Neural cell (in vitro differentiated cells): ENCODE results near the gene MSI2. TPM values are rescaled to one million over a fixed set of nuclear protein-coding genes. Genes with fewer than 3 reads are reported as not detected.

Experiments
- H2AFZ ChIP-seq: fragments of 200-600, 300-800 bp; sonication (generic), shearing (Covaris generic); 2 replicates; pipeline ENCODE4 v1.6.0; 2014; ENCODE audit warnings: low read depth, mild to moderate bottlenecking, antibody characterized with exemption, low read length, moderate library complexity
- H3F3A ChIP-seq: fragments of 200-600 bp; shearing (Covaris generic); 2 replicates; pipeline ENCODE4 v1.6.1; 2016; ENCODE audit warnings: mild to moderate bottlenecking, moderate library complexity, mixed read lengths, antibody characterized with exemption, low read length; ENCODE audit not compliant: insufficient read depth, poor library complexity, severe bottlenecking
- H3K27ac ChIP-seq: fragments of 200-600, 300-800 bp; sonication (generic), shearing (Covaris generic); 2 replicates; pipeline ENCODE4 v1.5.1; 2014; ENCODE audit warnings: mild to moderate bottlenecking, low read length, moderate library complexity
- H3K27me3 ChIP-seq: fragments of 300-800, 200-600 bp; sonication (generic), shearing (Covaris generic); 2 replicates; pipeline ENCODE4 v1.6.0; 2014; ENCODE audit warnings: mild to moderate bottlenecking, low read depth, low read length, moderate library complexity; ENCODE audit not compliant: insufficient read depth
- H3K36me3 ChIP-seq: fragments of 300-800, 200-600 bp; sonication (generic), shearing (Covaris generic); 2 replicates; pipeline ENCODE4 v1.5.1; 2014; ENCODE audit warnings: mild to moderate bottlenecking, antibody characterized with exemption, low read length, moderate library complexity; ENCODE audit not compliant: insufficient read depth
- H3K4me2 ChIP-seq: fragments of 300-800, 200-600 bp; sonication (generic), shearing (Covaris generic); 2 replicates; pipeline ENCODE4 v1.6.0; 2014; ENCODE audit warnings: mild to moderate bottlenecking, low read length
- H3K4me3 ChIP-seq: fragments of 300-800, 200-600 bp; sonication (generic), shearing (Covaris generic); 2 replicates; pipeline ENCODE4 v1.5.1; 2014; ENCODE audit warnings: mild to moderate bottlenecking, low read length, moderate library complexity
- H3K79me2 ChIP-seq: fragments of 200-600 bp; shearing (Covaris generic); replicated peaks from 2 replicates; pipeline ENCODE4 v1.6.0; 2014; ENCODE audit warnings: mild to moderate bottlenecking, low read length, moderate library complexity; ENCODE audit not compliant: insufficient read depth
- H3K9ac ChIP-seq: fragments of 300-800, 200-600 bp; sonication (generic), shearing (Covaris generic); 2 replicates; pipeline ENCODE4 v1.6.1; 2016; ENCODE audit warnings: mild to moderate bottlenecking, low read length, mixed read lengths
- H3K9me2 ChIP-seq: fragments of 200-600 bp; shearing (Covaris generic); 2 replicates; pipeline ENCODE4 v1.6.1; 2016; ENCODE audit warnings: mild to moderate bottlenecking, low read length, mixed read lengths; ENCODE audit not compliant: insufficient read depth
- H3K9me3 ChIP-seq: fragments of 200-600, 300-800 bp; sonication (generic), shearing (Covaris generic); 2 replicates; pipeline ENCODE4 v1.6.1; 2016; ENCODE audit warnings: mild to moderate bottlenecking, mixed run types, low read length, moderate library complexity, mixed read lengths
- H4K20me1 ChIP-seq: fragments of 200-600 bp; shearing (Covaris generic); 2 replicates; pipeline ENCODE4 v1.6.1; 2016; ENCODE audit warnings: mild to moderate bottlenecking, mixed run types; ENCODE audit not compliant: insufficient read depth
- EP300 ChIP-seq: fragments of 450-650 bp; conservative IDR thresholded peaks from 2 replicates; pipeline ENCODE4 v1.6.1; 2014; ENCODE audit warnings: antibody characterized with exemption, mild to moderate bottlenecking, moderate library complexity; ENCODE audit not compliant: poor library complexity, severe bottlenecking
- EZH2 ChIP-seq: fragments of 200-600, 300-800 bp; shearing (Covaris generic), sonication (generic); IDR thresholded peaks from 2 replicates; pipeline ENCODE4 v1.6.1; 2014; ENCODE audit warnings: antibody characterized with exemption, low read length, borderline replicate concordance, mild to moderate bottlenecking; ENCODE audit not compliant: insufficient read depth, poor library complexity, severe bottlenecking
- MXI1 ChIP-seq: fragments of 450-650 bp; conservative IDR thresholded peaks from 2 replicates; pipeline ENCODE4 v1.6.1; 2014; ENCODE audit warnings: antibody characterized with exemption, mild to moderate bottlenecking; ENCODE audit not compliant: poor library complexity, severe bottlenecking
- POLR2AphosphoS5 ChIP-seq: IDR thresholded peaks from 2 replicates; pipeline ENCODE4 v1.6.1; 2012
- RAD21 ChIP-seq: fragments of 450-650 bp; conservative IDR thresholded peaks from 2 replicates; pipeline ENCODE4 v1.6.1; 2014; ENCODE audit warnings: antibody characterized with exemption, mild to moderate bottlenecking, moderate library complexity
- SMC3 ChIP-seq: fragments of 450-650 bp; conservative IDR thresholded peaks from 2 replicates; pipeline ENCODE4 v1.6.1; 2014; ENCODE audit warnings: antibody characterized with exemption, mild to moderate bottlenecking, moderate library complexity; ENCODE audit not compliant: poor library complexity
- TAF1 ChIP-seq: IDR thresholded peaks from 2 replicates; pipeline ENCODE4 v1.6.1; 2012; ENCODE audit warnings: low read depth
- polyA plus RNA-seq: library from polyadenylated mRNA; depleted of rRNA; stranded (reverse); fragments of >200 nt; gene quantifications from 2 replicates; pipeline ENCODE4 v1.2.3, GENCODE V29; 2014
- TF ChIP-seq, protein P1 (sequence below): IDR thresholded peaks from 2 replicates; pipeline ENCODE4 v1.6.1; 2012; ENCODE audit warnings: borderline replicate concordance
- TF ChIP-seq, protein P2 (sequence below): fragments of 450-650 bp; IDR thresholded peaks from 2 replicates; pipeline ENCODE4 v1.5.1; 2014; ENCODE audit warnings: antibody characterized with exemption, mild to moderate bottlenecking, moderate library complexity; ENCODE audit not compliant: poor library complexity, severe bottlenecking

MSI2 gene
- polyA plus RNA-seq, 1 donor from 2014 or later: 61.4 TPM

- H3K4me3 ChIP-seq: no peak overlapping the region
- peak overlapping the region; percentile 35 for H3K9ac ChIP-seq
- no peak for TF ChIP-seq SMC3
- TF ChIP-seq, protein P1, sequence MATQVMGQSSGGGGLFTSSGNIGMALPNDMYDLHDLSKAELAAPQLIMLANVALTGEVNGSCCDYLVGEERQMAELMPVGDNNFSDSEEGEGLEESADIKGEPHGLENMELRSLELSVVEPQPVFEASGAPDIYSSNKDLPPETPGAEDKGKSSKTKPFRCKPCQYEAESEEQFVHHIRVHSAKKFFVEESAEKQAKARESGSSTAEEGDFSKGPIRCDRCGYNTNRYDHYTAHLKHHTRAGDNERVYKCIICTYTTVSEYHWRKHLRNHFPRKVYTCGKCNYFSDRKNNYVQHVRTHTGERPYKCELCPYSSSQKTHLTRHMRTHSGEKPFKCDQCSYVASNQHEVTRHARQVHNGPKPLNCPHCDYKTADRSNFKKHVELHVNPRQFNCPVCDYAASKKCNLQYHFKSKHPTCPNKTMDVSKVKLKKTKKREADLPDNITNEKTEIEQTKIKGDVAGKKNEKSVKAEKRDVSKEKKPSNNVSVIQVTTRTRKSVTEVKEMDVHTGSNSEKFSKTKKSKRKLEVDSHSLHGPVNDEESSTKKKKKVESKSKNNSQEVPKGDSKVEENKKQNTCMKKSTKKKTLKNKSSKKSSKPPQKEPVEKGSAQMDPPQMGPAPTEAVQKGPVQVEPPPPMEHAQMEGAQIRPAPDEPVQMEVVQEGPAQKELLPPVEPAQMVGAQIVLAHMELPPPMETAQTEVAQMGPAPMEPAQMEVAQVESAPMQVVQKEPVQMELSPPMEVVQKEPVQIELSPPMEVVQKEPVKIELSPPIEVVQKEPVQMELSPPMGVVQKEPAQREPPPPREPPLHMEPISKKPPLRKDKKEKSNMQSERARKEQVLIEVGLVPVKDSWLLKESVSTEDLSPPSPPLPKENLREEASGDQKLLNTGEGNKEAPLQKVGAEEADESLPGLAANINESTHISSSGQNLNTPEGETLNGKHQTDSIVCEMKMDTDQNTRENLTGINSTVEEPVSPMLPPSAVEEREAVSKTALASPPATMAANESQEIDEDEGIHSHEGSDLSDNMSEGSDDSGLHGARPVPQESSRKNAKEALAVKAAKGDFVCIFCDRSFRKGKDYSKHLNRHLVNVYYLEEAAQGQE: no peak
- TF ChIP-seq, protein P2, sequence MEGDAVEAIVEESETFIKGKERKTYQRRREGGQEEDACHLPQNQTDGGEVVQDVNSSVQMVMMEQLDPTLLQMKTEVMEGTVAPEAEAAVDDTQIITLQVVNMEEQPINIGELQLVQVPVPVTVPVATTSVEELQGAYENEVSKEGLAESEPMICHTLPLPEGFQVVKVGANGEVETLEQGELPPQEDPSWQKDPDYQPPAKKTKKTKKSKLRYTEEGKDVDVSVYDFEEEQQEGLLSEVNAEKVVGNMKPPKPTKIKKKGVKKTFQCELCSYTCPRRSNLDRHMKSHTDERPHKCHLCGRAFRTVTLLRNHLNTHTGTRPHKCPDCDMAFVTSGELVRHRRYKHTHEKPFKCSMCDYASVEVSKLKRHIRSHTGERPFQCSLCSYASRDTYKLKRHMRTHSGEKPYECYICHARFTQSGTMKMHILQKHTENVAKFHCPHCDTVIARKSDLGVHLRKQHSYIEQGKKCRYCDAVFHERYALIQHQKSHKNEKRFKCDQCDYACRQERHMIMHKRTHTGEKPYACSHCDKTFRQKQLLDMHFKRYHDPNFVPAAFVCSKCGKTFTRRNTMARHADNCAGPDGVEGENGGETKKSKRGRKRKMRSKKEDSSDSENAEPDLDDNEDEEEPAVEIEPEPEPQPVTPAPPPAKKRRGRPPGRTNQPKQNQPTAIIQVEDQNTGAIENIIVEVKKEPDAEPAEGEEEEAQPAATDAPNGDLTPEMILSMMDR: no peak
- TF ChIP-seq EZH2: no peak
- no peak for TF ChIP-seq POLR2AphosphoS5
- TF ChIP-seq RAD21: no peak
- no peak for TF ChIP-seq MXI1
- no peak for TF ChIP-seq EP300
- TF ChIP-seq TAF1: no peak
- H4K20me1 ChIP-seq: no peaks in the 10 kb centered on the region
- H3F3A ChIP-seq: no peaks in the 10 kb centered on the region
- H3K4me2 ChIP-seq: no peak overlapping the region
- no peaks in the 10 kb centered on the region for H3K27me3 ChIP-seq
- peaks cover 45% of the 10 kb centered on the region for H3K79me2 ChIP-seq
- H3K9me2 ChIP-seq: no peaks in the 10 kb centered on the region
- H2AFZ ChIP-seq: no peak overlapping the region
- H3K36me3 ChIP-seq: no peaks in the 10 kb centered on the region
- H3K27ac ChIP-seq: peak overlapping the region; percentile 56
- no peaks in the 10 kb centered on the region for H3K9me3 ChIP-seq
Observed at GRCh38 chr17:57505841-57506773, 249.8 kb downstream of the MSI2 start.

GRCh38 chr17:57506774-57507127, 250.4 kb downstream of the MSI2 start:
- H3K36me3 ChIP-seq: no peaks in the 10 kb centered on the region
- no peaks in the 10 kb centered on the region for H3K9me2 ChIP-seq
- no peak overlapping the region for H3K4me3 ChIP-seq
- no peak overlapping the region for H2AFZ ChIP-seq
- H3K9me3 ChIP-seq: no peaks in the 10 kb centered on the region
- peak overlapping the region; percentile 35 for H3K9ac ChIP-seq
- H4K20me1 ChIP-seq: no peaks in the 10 kb centered on the region
- no peaks in the 10 kb centered on the region for H3K27me3 ChIP-seq
- TF ChIP-seq, protein P2: no peak
- peaks cover 41% of the 10 kb centered on the region for H3K79me2 ChIP-seq
- H3K4me2 ChIP-seq: no peak overlapping the region
- no peaks in the 10 kb centered on the region for H3F3A ChIP-seq
- H3K27ac ChIP-seq: peak overlapping the region; percentile 56
